ENCODE data around the gene MYO5A.

MYO5A gene

GRCh38 chr15:52427804-52428203, 100.9 kb downstream of the MYO5A start:
- DNase-seq (ENCODE audit: extremely low spot score), result peak; percentile 26
- TF ChIP-seq L3MBTL2 (conservative IDR thresholded peaks at IDR 0.05) (no peak), SUZ12 (IDR thresholded peaks at IDR 0.05) (no peak), FOXK2 (IDR thresholded peaks at IDR 0.05) (no peak)
- POLR2A ChIA-PET, result no interaction called here
- CTCF ChIA-PET, result interaction anchor here (0.6 kb wide), 1 partner anchor 307 kb away, joined by 3 read pairs; no protein-coding TSS in a partner anchor

DNA sequence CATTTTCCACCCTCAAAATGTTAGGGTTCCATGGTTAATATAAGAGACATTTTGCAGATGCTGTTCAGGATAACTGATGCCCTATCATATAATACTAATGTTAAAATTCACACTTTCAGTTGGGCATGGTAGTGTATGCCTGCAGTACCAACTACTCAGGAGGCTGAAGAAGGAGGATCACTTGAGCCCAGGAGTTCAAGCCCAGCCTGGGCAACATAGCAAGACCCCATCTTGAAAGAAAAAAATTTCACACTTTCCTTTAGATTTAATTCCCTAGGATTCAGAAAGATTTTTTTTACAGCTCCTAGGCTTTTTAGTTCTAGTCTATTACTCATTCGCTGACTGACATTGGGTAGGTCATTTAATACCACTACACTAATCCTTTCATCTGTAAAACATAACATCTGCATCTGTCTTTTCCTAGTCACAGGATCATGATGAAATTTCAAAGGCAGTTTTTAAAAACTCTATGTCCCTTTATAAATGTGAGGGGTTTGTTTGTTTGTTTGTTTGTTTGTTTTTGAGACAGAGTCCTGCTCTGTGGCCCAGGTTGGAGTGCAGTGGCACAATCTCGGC, 103.7 kb downstream of the MYO5A start:
- TF ChIP-seq BHLHE40 (IDR thresholded peaks at IDR 0.05; ENCODE audit: borderline replicate concordance), result no peak
- TF ChIP-seq FOXK2 (IDR thresholded peaks at IDR 0.05), result no peak
- no peak for TF ChIP-seq FOXA1 (IDR thresholded peaks at IDR 0.05)
- no peak for TF ChIP-seq FOXM1 (IDR thresholded peaks at IDR 0.05; ENCODE audit: borderline replicate concordance)
- TF ChIP-seq SP1 (IDR thresholded peaks at IDR 0.05), result no peak
- TF ChIP-seq ARNT (IDR thresholded peaks at IDR 0.05), result no peak
- TF ChIP-seq, protein P1, sequence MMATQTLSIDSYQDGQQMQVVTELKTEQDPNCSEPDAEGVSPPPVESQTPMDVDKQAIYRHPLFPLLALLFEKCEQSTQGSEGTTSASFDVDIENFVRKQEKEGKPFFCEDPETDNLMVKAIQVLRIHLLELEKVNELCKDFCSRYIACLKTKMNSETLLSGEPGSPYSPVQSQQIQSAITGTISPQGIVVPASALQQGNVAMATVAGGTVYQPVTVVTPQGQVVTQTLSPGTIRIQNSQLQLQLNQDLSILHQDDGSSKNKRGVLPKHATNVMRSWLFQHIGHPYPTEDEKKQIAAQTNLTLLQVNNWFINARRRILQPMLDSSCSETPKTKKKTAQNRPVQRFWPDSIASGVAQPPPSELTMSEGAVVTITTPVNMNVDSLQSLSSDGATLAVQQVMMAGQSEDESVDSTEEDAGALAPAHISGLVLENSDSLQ (IDR thresholded peaks at IDR 0.05), result no peak
- no peak for DNase-seq (ENCODE audit: extremely low spot score)
- CTCF ChIA-PET, result no interaction called here
- POLR2A ChIA-PET, result no interaction called here

DNA sequence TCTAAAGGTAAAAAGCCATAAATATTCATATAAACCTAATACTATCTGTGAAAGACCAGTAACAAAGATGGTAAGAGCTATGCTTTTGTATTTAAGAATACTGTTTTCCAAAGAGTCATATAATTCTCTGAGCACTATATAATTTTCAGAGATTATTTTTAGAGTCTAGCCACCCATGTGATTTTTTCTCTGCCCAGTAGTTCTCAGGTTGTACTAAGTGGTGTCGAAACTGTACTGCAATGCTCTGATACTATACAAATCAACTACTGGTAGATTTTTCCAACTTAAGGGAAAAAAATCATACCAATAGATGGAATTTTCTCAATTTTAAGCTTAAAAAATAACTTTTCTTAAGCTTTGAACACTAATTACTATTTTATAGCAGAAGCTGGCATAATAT, 104.8 kb downstream of the MYO5A start:
- TF ChIP-seq ELF4 (IDR thresholded peaks at IDR 0.05) (no peak), ARNT (IDR thresholded peaks at IDR 0.05) (no peak), LEF1 (IDR thresholded peaks at IDR 0.05; ENCODE audit: borderline replicate concordance) (no peak), HDGF (IDR thresholded peaks at IDR 0.05; ENCODE audit: borderline replicate concordance) (no peak), TARDBP (IDR thresholded peaks at IDR 0.05) (no peak), ZNF384 (IDR thresholded peaks at IDR 0.05) (no peak), BHLHE40 (IDR thresholded peaks at IDR 0.05; ENCODE audit: borderline replicate concordance) (no peak), CTBP1 (IDR thresholded peaks at IDR 0.05; ENCODE audit: borderline replicate concordance) (no peak), FOXM1 (IDR thresholded peaks at IDR 0.05; ENCODE audit: borderline replicate concordance) (no peak), L3MBTL2 (conservative IDR thresholded peaks at IDR 0.05) (no peak), SUZ12 (IDR thresholded peaks at IDR 0.05) (no peak), FOXA1 (IDR thresholded peaks at IDR 0.05) (no peak), NFRKB (IDR thresholded peaks at IDR 0.05) (no peak), SP1 (IDR thresholded peaks at IDR 0.05) (no peak), FOXK2 (IDR thresholded peaks at IDR 0.05) (no peak)
- TF ChIP-seq, protein P1 (IDR thresholded peaks at IDR 0.05), result no peak
- POLR2A ChIA-PET, result no interaction called here
- CTCF ChIA-PET, result no interaction called here
- DNase-seq (ENCODE audit: extremely low spot score), result no peak

GRCh38 chr15:52422001-52422400, 106.7 kb downstream of the MYO5A start:
- CTCF ChIA-PET, result no interaction called here
- POLR2A ChIA-PET, result no interaction called here
- TF ChIP-seq ZNF384 (IDR thresholded peaks at IDR 0.05) (no peak), SP1 (IDR thresholded peaks at IDR 0.05) (no peak), LEF1 (IDR thresholded peaks at IDR 0.05; ENCODE audit: borderline replicate concordance) (no peak), BHLHE40 (IDR thresholded peaks at IDR 0.05; ENCODE audit: borderline replicate concordance) (no peak), HDGF (IDR thresholded peaks at IDR 0.05; ENCODE audit: borderline replicate concordance) (no peak), ELF4 (IDR thresholded peaks at IDR 0.05) (no peak), FOXM1 (IDR thresholded peaks at IDR 0.05; ENCODE audit: borderline replicate concordance) (no peak), TARDBP (IDR thresholded peaks at IDR 0.05) (no peak), FOXK2 (IDR thresholded peaks at IDR 0.05) (no peak), FOXA1 (IDR thresholded peaks at IDR 0.05) (no peak), CTBP1 (IDR thresholded peaks at IDR 0.05; ENCODE audit: borderline replicate concordance) (no peak), NFRKB (IDR thresholded peaks at IDR 0.05) (no peak)
- TF ChIP-seq, protein P1 (IDR thresholded peaks at IDR 0.05), result no peak
- DNase-seq (ENCODE audit: extremely low spot score), result no peak

DNA sequence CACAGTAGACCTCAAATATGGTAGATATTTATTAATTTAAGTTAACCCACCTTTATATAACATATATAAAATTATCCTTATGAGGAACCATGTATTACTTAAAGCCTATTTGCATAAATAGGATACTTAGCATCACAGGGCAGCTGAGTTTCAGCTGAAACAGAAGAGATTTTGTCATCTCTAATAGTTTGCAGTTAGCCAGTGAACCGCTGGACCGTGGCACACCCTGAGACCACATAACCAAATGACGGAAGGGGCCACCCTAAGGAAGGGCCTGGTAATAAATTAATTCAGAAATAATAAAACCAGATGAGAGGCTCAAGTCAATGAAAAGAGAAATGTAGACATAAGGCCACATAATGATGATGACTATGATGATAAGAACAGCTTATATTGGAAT, 107.7 kb downstream of the MYO5A start:
- TF ChIP-seq, protein P1 (IDR thresholded peaks at IDR 0.05), result no peak
- no peak for TF ChIP-seq TARDBP (IDR thresholded peaks at IDR 0.05)
- TF ChIP-seq LEF1 (IDR thresholded peaks at IDR 0.05; ENCODE audit: borderline replicate concordance), result no peak
- TF ChIP-seq HDGF (IDR thresholded peaks at IDR 0.05; ENCODE audit: borderline replicate concordance), result no peak
- no peak for TF ChIP-seq SUZ12 (IDR thresholded peaks at IDR 0.05)
- no peak for TF ChIP-seq FOXK2 (IDR thresholded peaks at IDR 0.05)
- no peak for TF ChIP-seq ARNT (IDR thresholded peaks at IDR 0.05)
- no peak for TF ChIP-seq ELF4 (IDR thresholded peaks at IDR 0.05)
- no peak for TF ChIP-seq NFRKB (IDR thresholded peaks at IDR 0.05)
- no peak for TF ChIP-seq FOXA1 (IDR thresholded peaks at IDR 0.05)
- no peak for TF ChIP-seq ZNF384 (IDR thresholded peaks at IDR 0.05)
- no peak for TF ChIP-seq SP1 (IDR thresholded peaks at IDR 0.05)
- no peak for TF ChIP-seq L3MBTL2 (conservative IDR thresholded peaks at IDR 0.05)
- TF ChIP-seq FOXM1 (IDR thresholded peaks at IDR 0.05; ENCODE audit: borderline replicate concordance), result no peak
- no peak for TF ChIP-seq BHLHE40 (IDR thresholded peaks at IDR 0.05; ENCODE audit: borderline replicate concordance)
- TF ChIP-seq CTBP1 (IDR thresholded peaks at IDR 0.05; ENCODE audit: borderline replicate concordance), result no peak
- ChIA-PET CTCF (interaction anchor here (0.6 kb wide), 1 partner anchor 18 kb away, joined by 3 read pairs; no protein-coding TSS in a partner anchor), POLR2A (no interaction called here)
- no peak for DNase-seq (ENCODE audit: extremely low spot score)

GRCh38 chr15:52419494-52419893, 109.2 kb downstream of the MYO5A start:
- ChIA-PET POLR2A (no interaction called here), CTCF (no interaction called here)
- TF ChIP-seq SUZ12 (IDR thresholded peaks at IDR 0.05), result no peak
- TF ChIP-seq FOXA1 (IDR thresholded peaks at IDR 0.05), result no peak
- TF ChIP-seq CTBP1 (IDR thresholded peaks at IDR 0.05; ENCODE audit: borderline replicate concordance), result no peak
- TF ChIP-seq, protein P1 (IDR thresholded peaks at IDR 0.05), result no peak
- no peak for TF ChIP-seq ELF4 (IDR thresholded peaks at IDR 0.05)
- TF ChIP-seq ZNF384 (IDR thresholded peaks at IDR 0.05), result no peak
- no peak for TF ChIP-seq FOXK2 (IDR thresholded peaks at IDR 0.05)
- no peak for TF ChIP-seq TARDBP (IDR thresholded peaks at IDR 0.05)
- TF ChIP-seq HDGF (IDR thresholded peaks at IDR 0.05; ENCODE audit: borderline replicate concordance), result no peak
- TF ChIP-seq FOXM1 (IDR thresholded peaks at IDR 0.05; ENCODE audit: borderline replicate concordance), result no peak
- TF ChIP-seq ARNT (IDR thresholded peaks at IDR 0.05), result no peak
- no peak for TF ChIP-seq LEF1 (IDR thresholded peaks at IDR 0.05; ENCODE audit: borderline replicate concordance)
- TF ChIP-seq BHLHE40 (IDR thresholded peaks at IDR 0.05; ENCODE audit: borderline replicate concordance), result no peak
- no peak for TF ChIP-seq L3MBTL2 (conservative IDR thresholded peaks at IDR 0.05)
- TF ChIP-seq NFRKB (IDR thresholded peaks at IDR 0.05), result no peak
- TF ChIP-seq SP1 (IDR thresholded peaks at IDR 0.05), result no peak
- no peak for DNase-seq (ENCODE audit: extremely low spot score)
